ENCODE measurements around the gene MYO1D. TPM values are rescaled to one million over a fixed set of nuclear protein-coding genes. Genes with fewer than 3 reads are reported as not detected.

The MYO1D gene
- total RNA-seq, 1 experiment from 2014 or later: 1.3 TPM

DNA sequence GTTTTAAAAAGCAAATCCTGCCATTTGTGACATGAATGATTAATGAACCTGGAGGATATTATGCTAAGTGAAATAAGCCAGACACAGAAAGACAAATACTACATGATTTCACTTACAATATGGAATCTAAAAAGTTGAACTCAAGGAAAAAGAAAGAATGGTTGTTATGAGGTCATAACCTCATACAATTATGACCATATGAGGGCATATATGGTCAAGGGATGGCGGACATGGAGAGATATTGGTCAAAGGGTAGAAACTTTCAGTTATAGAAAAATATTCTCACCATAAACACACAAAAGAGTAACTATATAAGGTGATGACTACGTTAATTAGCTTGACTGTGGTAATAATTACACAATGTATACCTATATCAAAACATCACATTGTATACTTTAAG is 56.5 kb downstream of the MYO1D start:
- in situ Hi-C loops (cut with HindIII; ENCODE audit: low pct_unique_long_range_greater_than_20kb, low sequenced_read_pairs) (no loop called here), intact Hi-C loops (cut with micrococcal nuclease; ENCODE audit: unreplicated experiment) (no loop called here)
- no peaks in the 10 kb centered on the region for H3K36me3 ChIP-seq (ENCODE audit: control insufficient read depth, insufficient read depth, low read length)
- no peak for TF ChIP-seq SIN3A (IDR thresholded peaks at IDR 0.05; ENCODE audit: borderline replicate concordance, insufficient read depth, low read depth, low read length)
- TF ChIP-seq REST (IDR thresholded peaks at IDR 0.05; ENCODE audit: insufficient read depth in 1 of 2, low read depth in 2 of 2, low read length in 1 of 2): no peak
- TF ChIP-seq POLR2AphosphoS5 (IDR thresholded peaks at IDR 0.05; ENCODE audit: low read depth, low read length): no peak
- TF ChIP-seq, protein P1, sequence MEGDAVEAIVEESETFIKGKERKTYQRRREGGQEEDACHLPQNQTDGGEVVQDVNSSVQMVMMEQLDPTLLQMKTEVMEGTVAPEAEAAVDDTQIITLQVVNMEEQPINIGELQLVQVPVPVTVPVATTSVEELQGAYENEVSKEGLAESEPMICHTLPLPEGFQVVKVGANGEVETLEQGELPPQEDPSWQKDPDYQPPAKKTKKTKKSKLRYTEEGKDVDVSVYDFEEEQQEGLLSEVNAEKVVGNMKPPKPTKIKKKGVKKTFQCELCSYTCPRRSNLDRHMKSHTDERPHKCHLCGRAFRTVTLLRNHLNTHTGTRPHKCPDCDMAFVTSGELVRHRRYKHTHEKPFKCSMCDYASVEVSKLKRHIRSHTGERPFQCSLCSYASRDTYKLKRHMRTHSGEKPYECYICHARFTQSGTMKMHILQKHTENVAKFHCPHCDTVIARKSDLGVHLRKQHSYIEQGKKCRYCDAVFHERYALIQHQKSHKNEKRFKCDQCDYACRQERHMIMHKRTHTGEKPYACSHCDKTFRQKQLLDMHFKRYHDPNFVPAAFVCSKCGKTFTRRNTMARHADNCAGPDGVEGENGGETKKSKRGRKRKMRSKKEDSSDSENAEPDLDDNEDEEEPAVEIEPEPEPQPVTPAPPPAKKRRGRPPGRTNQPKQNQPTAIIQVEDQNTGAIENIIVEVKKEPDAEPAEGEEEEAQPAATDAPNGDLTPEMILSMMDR (IDR thresholded peaks at IDR 0.05): no peak
- no peak for TF ChIP-seq TCF7L2 (IDR thresholded peaks at IDR 0.05; ENCODE audit: low read depth, low read length)
- ATAC-seq (no peak), DNase-seq (ENCODE audit: low read depth, low spot score) (no peak)
- H3K27me3 ChIP-seq (ENCODE audit: control insufficient read depth, insufficient read depth, low read length): peaks cover 3% of the 10 kb centered on the region; the same call in 1 of the 2 replicates
- ChIA-PET POLR2A (no interaction called here), CTCF (no interaction called here)
- no TSS peak for BruUV-seq (replicated peaks)
- H3K4me1 ChIP-seq (ENCODE audit: control insufficient read depth, insufficient read depth, low read length): no peaks in the 10 kb centered on the region
- no peaks in the 10 kb centered on the region for H3K9me3 ChIP-seq (ENCODE audit: control insufficient read depth, insufficient read depth, low read depth, low read length)
- no peak overlapping the region for H3K4me3 ChIP-seq (ENCODE audit: low read depth in 2 of 2, low read length in 2 of 2)
- no peak overlapping the region for H3K27ac ChIP-seq (ENCODE audit: low read length)

DNA sequence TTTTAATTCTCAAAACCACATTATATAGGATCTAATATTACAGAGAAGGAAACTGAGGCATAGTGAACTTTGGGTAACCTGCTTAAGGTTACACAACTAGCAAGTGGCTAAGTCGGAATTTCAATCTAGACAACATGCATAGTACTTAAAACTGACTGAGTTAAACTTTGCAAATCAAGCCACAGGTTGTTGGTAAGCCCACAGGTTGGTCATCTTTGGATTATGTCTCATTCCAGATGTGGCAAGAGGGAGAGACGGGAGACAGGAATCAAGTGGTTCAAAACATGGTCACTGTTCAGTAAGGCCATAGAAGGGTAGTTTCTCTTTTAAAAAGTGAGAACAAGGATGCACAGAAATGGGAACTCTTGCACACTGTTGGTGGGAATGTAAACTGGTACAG is 57.1 kb downstream of the MYO1D start:
- no peaks in the 10 kb centered on the region for H3K36me3 ChIP-seq (ENCODE audit: control insufficient read depth, insufficient read depth, low read length)
- no peak for DNase-seq (ENCODE audit: low read depth, low spot score)
- no peak overlapping the region for H3K27ac ChIP-seq (ENCODE audit: low read length)
- in situ Hi-C loops (cut with HindIII; ENCODE audit: low pct_unique_long_range_greater_than_20kb, low sequenced_read_pairs): no loop called here
- ATAC-seq: no peak
- intact Hi-C loops (cut with micrococcal nuclease; ENCODE audit: unreplicated experiment): no loop called here
- no peaks in the 10 kb centered on the region for H3K9me3 ChIP-seq (ENCODE audit: control insufficient read depth, insufficient read depth, low read depth, low read length)
- no peak overlapping the region for H3K4me3 ChIP-seq (ENCODE audit: low read depth in 2 of 2, low read length in 2 of 2)
- BruUV-seq (replicated peaks): no TSS peak
- peaks cover 3% of the 10 kb centered on the region; the same call in 1 of the 2 replicates for H3K27me3 ChIP-seq (ENCODE audit: control insufficient read depth, insufficient read depth, low read length)
- H3K4me1 ChIP-seq (ENCODE audit: control insufficient read depth, insufficient read depth, low read length): no peaks in the 10 kb centered on the region
- TF ChIP-seq, protein P1 (IDR thresholded peaks at IDR 0.05): no peak
- ChIA-PET CTCF (no interaction called here), POLR2A (no interaction called here)

GRCh38 chr17:32819035-32819434 is 57.9 kb downstream of the MYO1D start:
- ATAC-seq (no peak), DNase-seq (ENCODE audit: low read depth, low spot score) (no peak)
- TF ChIP-seq, protein P1 (IDR thresholded peaks at IDR 0.05): no peak
- no peak for TF ChIP-seq SIN3A (IDR thresholded peaks at IDR 0.05; ENCODE audit: borderline replicate concordance, insufficient read depth, low read depth, low read length)
- no peak for TF ChIP-seq REST (IDR thresholded peaks at IDR 0.05; ENCODE audit: insufficient read depth in 1 of 2, low read depth in 2 of 2, low read length in 1 of 2)
- TF ChIP-seq POLR2AphosphoS5 (IDR thresholded peaks at IDR 0.05; ENCODE audit: low read depth, low read length): no peak
- TF ChIP-seq TCF7L2 (IDR thresholded peaks at IDR 0.05; ENCODE audit: low read depth, low read length): no peak
- in situ Hi-C loops (cut with HindIII; ENCODE audit: low pct_unique_long_range_greater_than_20kb, low sequenced_read_pairs): no loop called here
- CTCF ChIA-PET: no interaction called here
- Histone ChIP-seq H3K27ac (ENCODE audit: low read length) (no peak overlapping the region), H3K27me3 (ENCODE audit: control insufficient read depth, insufficient read depth, low read length) (peaks cover 3% of the 10 kb centered on the region; the same call in 1 of the 2 replicates), H3K4me3 (ENCODE audit: low read depth in 2 of 2, low read length in 2 of 2) (no peak overlapping the region), H3K36me3 (ENCODE audit: control insufficient read depth, insufficient read depth, low read length) (no peaks in the 10 kb centered on the region), H3K4me1 (ENCODE audit: control insufficient read depth, insufficient read depth, low read length) (no peaks in the 10 kb centered on the region), H3K9me3 (ENCODE audit: control insufficient read depth, insufficient read depth, low read depth, low read length) (no peaks in the 10 kb centered on the region)
- POLR2A ChIA-PET: no interaction called here
- intact Hi-C loops (cut with micrococcal nuclease; ENCODE audit: unreplicated experiment): no loop called here
- no TSS peak for BruUV-seq (replicated peaks)

Measured in Panc1 (cell line).